Measurements from ENCODE around the gene MAP4K3. TPM values are rescaled to one million over a fixed set of nuclear protein-coding genes. Genes with fewer than 3 reads are reported as not detected.

MAP4K3 gene
- total and polyA plus RNA-seq, 8 donors, result 8.2 to 23.1 (median 16.3) TPM

DNA sequence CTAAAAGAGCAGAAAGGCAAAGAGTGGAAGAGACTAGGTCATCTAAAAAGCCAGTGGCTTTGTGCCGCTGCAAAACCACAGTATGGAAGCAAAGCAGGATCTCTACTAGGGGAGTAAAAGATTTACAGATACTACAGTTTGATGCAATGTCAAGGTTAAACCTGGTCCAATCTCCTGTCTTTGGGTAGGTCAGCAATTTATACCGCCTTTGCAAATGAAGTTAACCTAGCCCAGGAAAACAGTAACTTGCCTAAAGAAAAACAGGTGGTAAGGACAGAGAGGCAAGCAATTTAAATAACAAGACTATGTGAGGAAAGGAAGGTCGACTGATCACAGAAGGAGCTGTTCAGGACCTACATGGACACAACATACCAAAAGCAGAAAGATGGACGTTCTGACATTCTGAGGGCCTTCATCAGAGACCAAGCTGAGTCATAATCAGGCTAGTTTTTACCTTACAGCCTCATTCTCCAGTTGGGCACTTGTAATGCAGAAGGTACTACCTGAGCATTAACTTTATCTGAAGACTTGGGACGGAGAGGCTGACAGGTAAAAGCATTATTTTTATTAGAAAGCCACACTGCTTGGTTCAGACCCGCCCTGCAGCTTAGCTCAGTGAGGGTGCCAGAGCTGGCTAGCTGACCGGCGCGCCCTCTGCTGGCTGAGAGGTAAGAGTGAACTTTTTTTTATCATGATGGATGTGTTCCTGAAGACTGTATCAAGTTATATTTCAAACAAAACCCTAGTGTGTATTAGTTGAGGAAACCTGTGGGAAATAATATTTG, 209.3 kb downstream of the MAP4K3 start:
- DNase-seq (peak; percentile 49 to 89 (median 76)), ATAC-seq (peak; percentile 86 to 98 (median 96)), FAIRE-seq (peak; percentile 29)
- H3K27me3 ChIP-seq, result no peaks in the 10 kb centered on the region
- intact Hi-C loops (cut with DNase I), result loop anchor here (5.0 to 10.0 kb wide), 3 partner anchors 171 to 281 kb away; no protein-coding TSS in a partner anchor
- H3K27ac ChIP-seq, result no peak overlapping the region
- 18 to 23% methylated on average over 9 of the region's 9 CpGs for WGBS, 2 donors
- no peaks in the 10 kb centered on the region for H3K9me3 ChIP-seq
- no peak overlapping the region for H3K4me3 ChIP-seq
- no peaks in the 10 kb centered on the region for H3K36me3 ChIP-seq
- no peaks in the 10 kb centered on the region for H3K4me1 ChIP-seq
- TF ChIP-seq, protein P1, sequence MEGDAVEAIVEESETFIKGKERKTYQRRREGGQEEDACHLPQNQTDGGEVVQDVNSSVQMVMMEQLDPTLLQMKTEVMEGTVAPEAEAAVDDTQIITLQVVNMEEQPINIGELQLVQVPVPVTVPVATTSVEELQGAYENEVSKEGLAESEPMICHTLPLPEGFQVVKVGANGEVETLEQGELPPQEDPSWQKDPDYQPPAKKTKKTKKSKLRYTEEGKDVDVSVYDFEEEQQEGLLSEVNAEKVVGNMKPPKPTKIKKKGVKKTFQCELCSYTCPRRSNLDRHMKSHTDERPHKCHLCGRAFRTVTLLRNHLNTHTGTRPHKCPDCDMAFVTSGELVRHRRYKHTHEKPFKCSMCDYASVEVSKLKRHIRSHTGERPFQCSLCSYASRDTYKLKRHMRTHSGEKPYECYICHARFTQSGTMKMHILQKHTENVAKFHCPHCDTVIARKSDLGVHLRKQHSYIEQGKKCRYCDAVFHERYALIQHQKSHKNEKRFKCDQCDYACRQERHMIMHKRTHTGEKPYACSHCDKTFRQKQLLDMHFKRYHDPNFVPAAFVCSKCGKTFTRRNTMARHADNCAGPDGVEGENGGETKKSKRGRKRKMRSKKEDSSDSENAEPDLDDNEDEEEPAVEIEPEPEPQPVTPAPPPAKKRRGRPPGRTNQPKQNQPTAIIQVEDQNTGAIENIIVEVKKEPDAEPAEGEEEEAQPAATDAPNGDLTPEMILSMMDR (IDR thresholded peaks at IDR 0.05), result peak; percentile 64 to 85 (median 77)

- H3K4me1 ChIP-seq, result no peaks in the 10 kb centered on the region
- intact Hi-C loops (cut with DNase I), result loop anchor here (5.0 to 10.0 kb wide), 3 partner anchors 168 to 278 kb away; no protein-coding TSS in a partner anchor
These were observed 211.5 kb downstream of the MAP4K3 start for GRCh38 chr2:39225567-39225966.

GRCh38 chr2:39223909-39224308, 213.2 kb downstream of the MAP4K3 start:
- Histone ChIP-seq H3K27me3 (no peaks in the 10 kb centered on the region), H3K27ac (no peak overlapping the region), H3K4me3 (no peak overlapping the region), H3K4me1 (no peaks in the 10 kb centered on the region), H3K9me3 (no peaks in the 10 kb centered on the region), H3K36me3 (no peaks in the 10 kb centered on the region)
- FAIRE-seq, result no peak
- TF ChIP-seq, protein P1 (IDR thresholded peaks at IDR 0.05), result no peak
- DNase-seq, result no peak
- ATAC-seq, result no peak
- intact Hi-C loops (cut with DNase I), result loop anchor here in 1 of 3 donors (10.0 kb wide), 1 partner anchor 169 kb away; no protein-coding TSS in a partner anchor
- 77 to 89% methylated on average over 1 of the region's 1 CpG for WGBS, 2 donors

More at GRCh38 chr2:39225567-39225966, 211.5 kb downstream of the MAP4K3 start:
- Histone ChIP-seq H3K36me3 (no peaks in the 10 kb centered on the region), H3K4me3 (no peak overlapping the region), H3K9me3 (no peaks in the 10 kb centered on the region), H3K27me3 (no peaks in the 10 kb centered on the region), H3K27ac (no peak overlapping the region)
- no peak for ATAC-seq
- FAIRE-seq, result no peak
- WGBS, 2 donors, result 60 to 88% methylated on average over 1 of the region's 1 CpG
- TF ChIP-seq, protein P1 (IDR thresholded peaks at IDR 0.05), result no peak
- DNase-seq, result no peak

- intact Hi-C loops (cut with DNase I), result loop anchor here in 1 of 3 donors (10.0 kb wide), 1 partner anchor 167 kb away; no protein-coding TSS in a partner anchor
- 93 to 98% methylated on average over 3 of the region's 3 CpGs for WGBS, 2 donors
- Histone ChIP-seq H3K4me3 (no peak overlapping the region), H3K4me1 (no peaks in the 10 kb centered on the region), H3K36me3 (no peaks in the 10 kb centered on the region), H3K27me3 (no peaks in the 10 kb centered on the region), H3K27ac (no peak overlapping the region), H3K9me3 (no peaks in the 10 kb centered on the region)
- no peak for ATAC-seq
- FAIRE-seq, result no peak
- TF ChIP-seq, protein P1 (IDR thresholded peaks at IDR 0.05), result no peak
- DNase-seq, result no peak
These were observed 215.6 kb downstream of the MAP4K3 start for GRCh38 chr2:39221459-39221858.

DNA sequence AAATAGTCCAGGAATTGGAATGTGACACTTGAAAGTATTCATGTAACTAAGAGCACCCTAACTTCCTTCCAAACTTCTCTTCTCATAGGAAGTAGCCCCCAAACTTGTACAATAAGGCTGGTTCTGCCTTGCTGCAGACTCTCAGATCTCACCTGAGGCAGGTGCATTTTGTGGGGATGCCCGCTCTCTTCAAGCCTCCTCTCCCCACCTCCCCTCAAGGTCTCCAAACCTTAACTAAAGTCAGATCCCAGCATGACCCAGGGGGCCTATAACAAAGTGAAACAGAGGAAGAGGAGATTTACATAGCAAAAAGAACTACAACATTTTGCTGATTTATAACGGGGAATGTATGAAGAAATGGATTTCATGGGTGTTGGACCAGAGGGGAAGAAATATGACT, 216.9 kb downstream of the MAP4K3 start:
- Histone ChIP-seq H3K4me3 (no peak overlapping the region), H3K9me3 (no peaks in the 10 kb centered on the region), H3K36me3 (no peaks in the 10 kb centered on the region), H3K27me3 (no peaks in the 10 kb centered on the region), H3K4me1 (no peaks in the 10 kb centered on the region), H3K27ac (no peak overlapping the region)
- 92 to 97% methylated on average over 2 of the region's 2 CpGs for WGBS, 2 donors
- DNase-seq, result no peak
- TF ChIP-seq, protein P1 (IDR thresholded peaks at IDR 0.05), result no peak
- no peak for FAIRE-seq
- no peak for ATAC-seq
- intact Hi-C loops (cut with DNase I), result loop anchor here in 1 of 3 donors (10.0 kb wide), 1 partner anchor 165 kb away; no protein-coding TSS in a partner anchor

Data from pancreas (tissue), 10 donors.